CD8-positive, alpha-beta memory T cell (primary cell): ENCODE data around the gene ABHD2. TPM values are rescaled to one million over a fixed set of nuclear protein-coding genes. Genes with fewer than 3 reads are reported as not detected.

Experiments
- CTCF ChIA-PET: fragments of 350-600 bp; sonication (Branson Sonifier 250); formaldehyde crosslinking; loops from one replicate; lab custom pipeline; 2021; ENCODE audit warnings: antibody characterized with exemption; lab: Charles Lee
- POLR2A ChIA-PET: fragments of 350-600 bp; sonication (Branson Sonifier 250); formaldehyde crosslinking; loops from one replicate; lab custom pipeline; 2021; ENCODE audit warnings: antibody characterized with exemption; lab: Charles Lee
- DNase-seq, 5 donors: peaks; one replicate each; pipeline versions ENCODE4 v3.0.0 to v3.0.0-alpha.2; 2020 to 2022; ENCODE audit warnings: mixed read lengths in 1 of 5
- H3K27ac ChIP-seq: one replicate; pipeline ENCODE4 v1.7.0; 2013; ENCODE audit warnings: low read depth, mild to moderate bottlenecking, low read length, moderate library complexity
- H3K27me3 ChIP-seq: 2 replicates; pipeline ENCODE4 v1.7.0; 2013; ENCODE audit warnings: low read length, mild to moderate bottlenecking; ENCODE audit not compliant: insufficient read depth, poor library complexity, severe bottlenecking
- H3K36me3 ChIP-seq: 2 replicates; pipeline ENCODE4 v1.7.0; 2013; ENCODE audit warnings: mild to moderate bottlenecking, low read length, moderate library complexity; ENCODE audit not compliant: insufficient read depth
- H3K4me1 ChIP-seq: 2 replicates; pipeline ENCODE4 v1.7.0; 2013; ENCODE audit warnings: mild to moderate bottlenecking, low read length, moderate library complexity; ENCODE audit not compliant: insufficient read depth
- H3K4me3 ChIP-seq: 2 replicates; pipeline ENCODE4 v1.7.0; 2013; ENCODE audit warnings: mild to moderate bottlenecking, low read length
- H3K9me3 ChIP-seq: 2 replicates; pipeline ENCODE4 v1.7.0; 2013; ENCODE audit warnings: mild to moderate bottlenecking, low read length
- H3K27ac Mint-ChIP-seq, 8 donors: one replicate each; pipeline ENCODE4 v1.8.0; 2020 to 2021; ENCODE audit warnings: mixed read lengths in 8 of 8, mild to moderate bottlenecking in 6 of 8, inconsistent platforms in 3 of 8, moderate library complexity in 3 of 8
- H3K27me3 Mint-ChIP-seq, 2 donors: one replicate each; pipeline ENCODE4 v1.8.0; 2020 to 2021; ENCODE audit warnings: mixed read lengths in 2 of 2, mild to moderate bottlenecking in 1 of 2, moderate library complexity in 1 of 2
- H3K36me3 Mint-ChIP-seq, 3 donors: one replicate each; pipeline ENCODE4 v1.8.0; 2020 to 2021; ENCODE audit warnings: mixed read lengths in 3 of 3, inconsistent platforms in 1 of 3, mild to moderate bottlenecking in 1 of 3
- H3K4me1 Mint-ChIP-seq, 3 donors: one replicate each; pipeline ENCODE4 v1.8.0; 2020 to 2021; ENCODE audit warnings: mixed read lengths in 3 of 3, inconsistent platforms in 1 of 3, mild to moderate bottlenecking in 1 of 3
- H3K4me3 Mint-ChIP-seq, 7 donors: one replicate each; pipeline ENCODE4 v1.8.0; 2020 to 2021; ENCODE audit warnings: mixed read lengths in 7 of 7, mild to moderate bottlenecking in 6 of 7, moderate library complexity in 4 of 7, inconsistent platforms in 2 of 7
- H3K9me3 Mint-ChIP-seq, 5 donors: one replicate each; pipeline ENCODE4 v1.8.0; 2020 to 2022; ENCODE audit warnings: mixed read lengths in 5 of 5, mild to moderate bottlenecking in 3 of 5, moderate library complexity in 2 of 5, inconsistent platforms in 1 of 5
- polyA plus RNA-seq: library from polyadenylated mRNA; unstranded; fragments of 300-500 nt; fragmentation: Illumina TruSeq; gene quantifications from one replicate; pipeline ENCODE4 v1.2.3, GENCODE V29; 2021
- total RNA-seq, 2 experiments: library from RNA; stranded (reverse); gene quantifications; one replicate each; pipeline ENCODE4 v1.2.3, GENCODE V29; 2021

The ABHD2 gene
- total and polyA plus RNA-seq, 3 experiments from 2014 or later = 22.9 to 79.8 (median 68.7) TPM

DNA sequence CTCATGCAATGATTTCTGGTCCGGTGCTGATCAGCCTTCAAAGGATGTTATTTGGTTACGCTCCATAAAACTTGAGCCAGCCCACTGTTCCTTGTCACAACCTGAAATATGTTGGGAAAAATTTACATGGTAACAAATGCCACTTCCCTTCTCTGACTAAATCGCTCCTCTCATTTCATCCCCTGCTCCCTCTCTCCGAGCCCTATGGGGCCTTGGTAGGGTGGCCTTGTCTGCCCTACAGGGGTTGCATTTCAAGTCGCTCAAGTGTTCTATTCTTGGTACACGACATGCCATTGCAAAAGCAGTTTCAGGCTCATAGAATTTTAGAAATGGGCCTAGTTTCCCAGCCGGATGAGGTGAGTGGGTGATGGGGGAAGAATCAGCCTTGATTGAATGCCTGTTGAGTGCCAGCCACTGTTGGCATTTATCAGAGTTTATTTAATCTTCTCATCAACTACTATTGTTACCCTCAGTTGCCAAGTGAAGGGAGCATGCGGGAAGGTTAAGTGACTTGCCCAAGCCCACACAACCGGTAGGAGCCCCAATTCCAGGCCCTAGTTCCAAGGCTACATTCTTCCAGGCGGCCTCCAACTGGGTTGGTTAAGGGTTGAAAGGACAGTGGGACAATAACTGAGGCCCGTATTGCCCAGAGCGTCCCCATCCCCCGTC lies 961 bp upstream of the ABHD2 start:
- H3K9me3 ChIP-seq = no peaks in the 10 kb centered on the region
- no peaks in the 10 kb centered on the region for H3K27me3 ChIP-seq
- Mint-ChIP-seq H3K36me3 (peaks cover 0 to 1% (median 0%) of the 10 kb centered on the region in 3 donors), H3K27ac (no peak overlapping the region), H3K9me3 (no peaks in the 10 kb centered on the region), H3K27me3 (peaks cover 0 to 1% of the 10 kb centered on the region in 2 donors), H3K4me3 (peak overlapping the region in 2 of 7 donors; percentile 37 to 43), H3K4me1 (peaks cover 32 to 34% (median 33%) of the 10 kb centered on the region in 3 donors)
- peak overlapping the region; percentile 62 for H3K27ac ChIP-seq
- H3K4me3 ChIP-seq = peak overlapping the region; percentile 80
- POLR2A ChIA-PET = interaction anchor here (1.1 kb wide), 1 partner anchor 183 kb away, joined by 5 read pairs; no protein-coding TSS in a partner anchor
- DNase-seq = no peak
- peaks cover 33% of the 10 kb centered on the region for H3K4me1 ChIP-seq
- H3K36me3 ChIP-seq = no peaks in the 10 kb centered on the region
- CTCF ChIA-PET = interaction anchor here (0.8 to 2.5 kb wide), 11 partner anchors 10 to 192 kb away, joined by 3 to 14 read pairs (median 5); partner anchors contain the start of gene HAPLN3

DNA sequence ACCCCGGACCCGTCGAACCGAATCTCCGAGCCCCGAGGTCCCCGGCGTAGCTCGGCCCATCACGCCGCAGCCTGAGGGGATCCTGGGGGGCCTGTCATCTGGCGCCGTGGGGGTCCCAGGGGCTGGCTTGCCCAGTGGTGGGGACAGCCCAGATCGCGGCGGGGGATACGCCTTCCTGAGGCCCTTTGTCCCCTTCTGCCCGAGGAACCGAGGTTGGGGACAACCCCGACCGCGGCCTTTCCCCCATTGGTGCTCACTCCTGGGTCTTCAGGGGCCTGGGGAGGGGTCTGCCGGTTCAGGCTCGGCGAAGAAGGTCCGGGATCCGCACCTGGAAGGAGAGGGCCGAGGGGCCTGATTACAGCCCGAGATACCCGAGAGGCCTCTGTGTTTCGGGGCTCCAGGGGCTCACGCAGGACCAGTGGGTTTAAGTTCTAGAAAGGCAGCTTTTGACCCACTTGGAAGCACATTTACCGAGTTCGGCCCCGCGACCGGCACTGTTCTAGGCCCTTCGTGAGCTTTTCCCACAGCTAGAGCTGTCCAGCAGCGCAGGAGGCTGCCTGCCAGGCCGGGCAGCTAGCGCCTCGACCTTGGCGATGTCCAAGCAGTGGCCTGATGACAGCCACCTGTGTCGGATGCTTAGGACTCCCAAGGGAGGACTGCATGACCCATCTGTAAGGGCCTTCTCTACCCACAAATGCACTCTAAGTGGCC lies 504 bp downstream of the ABHD2 start:
- Histone ChIP-seq H3K9me3 (no peaks in the 10 kb centered on the region), H3K27ac (peak overlapping the region; percentile 61), H3K36me3 (peaks cover 3% of the 10 kb centered on the region), H3K4me3 (peak overlapping the region; percentile 80), H3K4me1 (peaks cover 33% of the 10 kb centered on the region), H3K27me3 (no peaks in the 10 kb centered on the region)
- ChIA-PET POLR2A (interaction anchor here (1.1 kb wide), 1 partner anchor 184 kb away, joined by 5 read pairs; no protein-coding TSS in a partner anchor), CTCF (interaction anchor here (0.8 to 2.5 kb wide), 10 partner anchors 8 to 193 kb away, joined by 3 to 14 read pairs (median 6); partner anchors contain the start of gene HAPLN3)
- Mint-ChIP-seq H3K4me3 (no peak overlapping the region), H3K9me3 (no peaks in the 10 kb centered on the region), H3K36me3 (peaks cover 3 to 6% (median 4%) of the 10 kb centered on the region in 3 donors), H3K4me1 (peaks cover 36 to 42% (median 38%) of the 10 kb centered on the region in 3 donors), H3K27me3 (peaks cover 0 to 1% of the 10 kb centered on the region in 2 donors), H3K27ac (peak overlapping the region; percentile 4 to 97 (median 92))
- peak in 1 of 5 donors; percentile 19 for DNase-seq

DNA sequence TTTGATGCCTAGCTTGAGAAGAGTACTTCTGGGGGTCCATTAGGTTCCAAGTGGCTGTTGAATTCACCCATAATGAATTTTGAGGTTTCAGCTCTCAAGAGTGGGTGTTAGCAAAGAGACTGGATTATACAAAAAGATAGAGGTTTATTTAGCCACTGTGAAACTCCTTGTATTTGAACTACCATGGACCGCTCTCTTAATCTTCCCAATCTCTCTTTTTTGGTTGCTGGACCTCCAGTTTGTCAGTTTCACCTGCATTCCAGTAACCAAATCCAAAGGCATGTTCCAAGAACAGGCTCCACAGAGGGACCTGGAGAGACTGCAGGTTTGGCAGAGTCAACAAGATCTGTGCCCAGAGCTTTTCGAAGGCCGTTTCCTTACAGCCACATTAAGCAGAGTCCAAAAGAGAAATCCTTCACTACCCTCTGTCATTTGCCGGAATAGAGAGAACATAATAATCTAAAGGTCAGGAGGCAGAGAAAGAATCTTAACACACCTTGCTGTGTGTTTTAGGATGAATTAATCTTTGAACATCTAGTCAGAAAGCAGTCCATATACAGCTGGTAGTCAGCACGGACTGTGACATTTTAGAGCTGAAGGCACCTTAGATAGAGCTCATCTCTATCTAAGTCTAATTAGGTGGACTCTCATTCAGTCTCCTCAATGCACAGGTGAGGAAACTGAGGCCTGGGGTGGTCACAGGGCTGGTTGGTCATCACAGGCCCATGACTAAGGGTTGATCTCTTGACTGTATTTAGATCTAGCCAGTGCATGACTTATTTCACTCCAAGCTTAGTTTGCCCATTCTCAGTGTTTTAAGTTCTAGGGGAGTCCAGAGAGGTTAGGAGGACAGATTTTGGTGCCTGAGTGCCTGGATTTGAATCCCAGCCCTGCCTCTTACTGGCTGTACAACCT lies 1.3 kb downstream of the ABHD2 start:
- no peaks in the 10 kb centered on the region for H3K27me3 ChIP-seq
- H3K4me1 ChIP-seq = peaks cover 33% of the 10 kb centered on the region
- Mint-ChIP-seq H3K4me1 (peaks cover 37 to 50% (median 41%) of the 10 kb centered on the region in 3 donors), H3K27me3 (peaks cover 0 to 1% of the 10 kb centered on the region in 2 donors), H3K36me3 (peaks cover 3 to 9% (median 6%) of the 10 kb centered on the region in 3 donors), H3K27ac (peak overlapping the region; percentile 87 to 97 (median 94)), H3K9me3 (no peaks in the 10 kb centered on the region), H3K4me3 (no peak overlapping the region)
- no peak for DNase-seq
- ChIA-PET CTCF (interaction anchor here (0.6 to 2.5 kb wide), 7 partner anchors 32 to 185 kb away, joined by 3 to 14 read pairs (median 7); no protein-coding TSS in a partner anchor), POLR2A (no interaction called here)
- H3K9me3 ChIP-seq = no peaks in the 10 kb centered on the region
- H3K36me3 ChIP-seq = peaks cover 3% of the 10 kb centered on the region
- peak overlapping the region; percentile 80 for H3K4me3 ChIP-seq
- H3K27ac ChIP-seq = peak overlapping the region; percentile 61

DNA sequence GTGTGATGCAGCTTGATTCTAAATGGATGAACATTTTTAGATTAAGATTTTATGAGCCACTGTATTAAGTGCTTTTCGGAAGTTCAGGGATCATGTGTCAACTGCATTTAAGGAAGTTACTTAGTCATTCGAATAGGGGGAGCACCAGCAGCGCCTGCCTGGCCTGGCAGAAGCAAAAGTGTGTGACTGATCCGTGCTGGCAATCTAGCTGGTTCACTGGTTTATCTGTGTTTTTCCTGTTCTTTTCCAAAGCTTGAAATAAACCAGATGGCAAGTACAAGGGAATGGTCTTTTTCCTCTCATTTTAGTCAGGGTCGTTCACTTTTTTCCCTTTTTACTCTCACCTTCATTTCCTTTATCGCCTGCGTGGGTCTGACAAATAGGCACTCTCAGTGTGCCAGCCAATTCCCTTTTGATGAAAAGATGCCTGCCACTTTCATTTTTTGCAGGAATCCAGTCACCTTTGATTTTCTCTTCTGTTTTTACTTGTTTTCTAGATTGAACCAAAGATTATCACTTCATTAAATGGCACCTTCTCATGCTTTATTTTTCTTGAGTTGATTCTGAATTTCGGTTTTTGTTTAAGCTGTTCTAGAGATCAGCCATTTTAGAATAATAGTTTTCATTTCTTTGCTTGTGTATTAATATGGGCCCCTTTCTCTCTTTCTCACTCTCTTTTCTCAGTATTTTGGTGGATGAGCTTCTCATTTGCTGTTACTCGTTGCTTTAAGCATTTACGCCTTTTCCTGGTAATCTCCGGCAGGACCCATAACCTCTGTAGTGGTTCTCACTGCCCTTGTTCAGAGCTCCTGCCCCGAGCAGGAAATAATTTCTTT lies 2.8 kb downstream of the ABHD2 start:
- Mint-ChIP-seq H3K27me3 (no peaks in the 10 kb centered on the region), H3K4me1 (peaks cover 43 to 61% (median 46%) of the 10 kb centered on the region in 3 donors), H3K9me3 (no peaks in the 10 kb centered on the region), H3K27ac (peak overlapping the region; percentile 87 to 98 (median 95)), H3K36me3 (peaks cover 3 to 19% (median 6%) of the 10 kb centered on the region in 3 donors), H3K4me3 (peak overlapping the region in 2 of 7 donors; percentile 80 to 93)
- ChIA-PET POLR2A (interaction anchor here (0.6 kb wide), 1 partner anchor 245 kb away, joined by 4 read pairs; no protein-coding TSS in a partner anchor), CTCF (interaction anchor here (0.7 to 1.9 kb wide), 8 partner anchors 22 to 187 kb away, joined by 3 to 6 read pairs (median 4); no protein-coding TSS in a partner anchor)
- peaks cover 33% of the 10 kb centered on the region for H3K4me1 ChIP-seq
- H3K36me3 ChIP-seq = peaks cover 3% of the 10 kb centered on the region
- DNase-seq = peak in 4 of 5 donors; percentile 11 to 59 (median 32)
- no peaks in the 10 kb centered on the region for H3K9me3 ChIP-seq
- no peaks in the 10 kb centered on the region for H3K27me3 ChIP-seq
- H3K4me3 ChIP-seq = peak overlapping the region; percentile 54
- H3K27ac ChIP-seq = peak overlapping the region; percentile 47

DNA sequence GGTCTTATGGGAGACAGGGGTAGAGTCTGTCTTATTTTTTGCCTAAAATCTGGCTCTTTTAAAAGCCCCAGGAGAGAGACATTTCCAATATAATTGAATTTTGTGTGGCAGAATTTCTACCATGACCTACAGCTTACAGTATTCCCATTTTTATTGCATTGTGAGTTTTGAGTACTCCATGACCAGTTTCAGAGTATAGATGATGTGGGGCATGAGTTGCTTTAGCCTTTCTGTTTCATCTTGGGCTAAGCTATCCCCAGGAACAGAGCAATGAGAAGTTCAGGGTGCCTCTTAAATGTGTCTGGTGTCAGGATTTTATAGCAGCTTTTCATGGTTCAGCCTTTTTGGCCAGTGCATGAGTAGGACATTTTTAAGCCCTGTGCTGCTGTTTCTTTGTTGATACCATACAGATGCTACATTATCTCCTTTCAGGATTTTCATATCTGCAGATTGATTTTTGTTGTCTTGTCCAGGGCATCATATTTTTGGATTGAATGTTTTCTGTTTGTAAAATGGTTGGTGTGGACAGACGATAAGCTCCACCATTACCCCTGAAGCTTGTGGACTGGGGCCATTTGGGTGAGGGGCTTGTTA lies 3.5 kb downstream of the ABHD2 start:
- Histone ChIP-seq H3K9me3 (no peaks in the 10 kb centered on the region), H3K27me3 (no peaks in the 10 kb centered on the region), H3K36me3 (peaks cover 3% of the 10 kb centered on the region), H3K27ac (peak overlapping the region; percentile 47), H3K4me3 (peak overlapping the region; percentile 54), H3K4me1 (peaks cover 33% of the 10 kb centered on the region)
- Mint-ChIP-seq H3K27me3 (no peaks in the 10 kb centered on the region), H3K27ac (peak overlapping the region; percentile 87 to 98 (median 95)), H3K36me3 (peaks cover 3 to 19% (median 6%) of the 10 kb centered on the region in 3 donors), H3K4me3 (peak overlapping the region in 3 of 7 donors; percentile 51 to 93 (median 80)), H3K9me3 (no peaks in the 10 kb centered on the region), H3K4me1 (peaks cover 43 to 65% (median 47%) of the 10 kb centered on the region in 3 donors)
- ChIA-PET CTCF (interaction anchor here (1.2 to 1.9 kb wide), 5 partner anchors 31 to 187 kb away, joined by 3 to 6 read pairs (median 5); no protein-coding TSS in a partner anchor), POLR2A (no interaction called here)
- DNase-seq = no peak

DNA sequence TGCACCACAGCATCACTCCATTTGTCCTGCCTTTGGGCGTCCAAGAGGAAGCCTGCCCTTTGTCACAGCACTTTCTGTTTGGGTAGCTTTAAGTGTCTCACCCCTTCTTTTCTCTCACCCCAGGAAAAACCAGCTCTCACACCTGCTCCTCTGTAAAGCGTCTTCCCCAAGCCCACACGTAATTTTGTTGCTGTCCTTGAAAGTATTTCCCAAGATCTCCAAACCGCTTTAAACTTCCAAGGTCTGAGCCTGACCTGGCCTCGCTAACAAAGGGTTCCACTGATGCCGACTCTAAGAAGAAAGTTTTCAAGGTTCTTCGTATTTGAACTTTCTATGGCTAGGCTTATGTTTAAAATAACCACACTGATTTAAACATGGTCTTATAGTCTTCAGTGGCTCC lies 5.3 kb downstream of the ABHD2 start:
- peaks cover 26% of the 10 kb centered on the region for H3K4me1 ChIP-seq
- POLR2A ChIA-PET = no interaction called here
- H3K9me3 ChIP-seq = no peaks in the 10 kb centered on the region
- Mint-ChIP-seq H3K4me1 (peaks cover 45 to 72% (median 56%) of the 10 kb centered on the region in 3 donors), H3K27ac (peak overlapping the region in 2 of 8 donors; percentile 0 to 27), H3K27me3 (no peaks in the 10 kb centered on the region), H3K36me3 (peaks cover 3 to 23% (median 10%) of the 10 kb centered on the region in 3 donors), H3K9me3 (no peaks in the 10 kb centered on the region), H3K4me3 (peak overlapping the region in 1 of 7 donors; percentile 35)
- peaks cover 3% of the 10 kb centered on the region for H3K36me3 ChIP-seq
- H3K4me3 ChIP-seq = no peak overlapping the region
- CTCF ChIA-PET = interaction anchor here (1.5 kb wide), 1 partner anchor 36 kb away, joined by 4 read pairs; no protein-coding TSS in a partner anchor
- H3K27me3 ChIP-seq = no peaks in the 10 kb centered on the region
- no peak overlapping the region for H3K27ac ChIP-seq
- DNase-seq = no peak
